Fibroblast of pulmonary artery (primary cell): Measurements from ENCODE around the gene ALDH3A2.

Experiments used
- DNase-seq: peaks from one replicate; pipeline ENCODE4 v3.0.0-alpha.2; 2010; ENCODE audit warnings: low read depth
- H3K4me3 ChIP-seq: replicated peaks from 2 replicates; pipeline ENCODE4 v1.5.1; 2011; ENCODE audit warnings: low read depth, mild to moderate bottlenecking, control low read depth, low read length, moderate library complexity
- CTCF ChIP-seq: IDR thresholded peaks from 2 replicates; pipeline ENCODE4 v1.5.1; 2011; ENCODE audit warnings: mild to moderate bottlenecking, control low read depth, low read length, inconsistent platforms; ENCODE audit errors: missing control alignments

ALDH3A2 gene

GRCh38 chr17:19719355-19720209, 71.0 kb downstream of the ALDH3A2 start:
- DNase-seq: no peak
- no peak for TF ChIP-seq CTCF
- H3K4me3 ChIP-seq: no peak overlapping the region

GRCh38 chr17:19720210-19720475, 71.6 kb downstream of the ALDH3A2 start:
- DNase-seq: no peak
- TF ChIP-seq CTCF: no peak
- H3K4me3 ChIP-seq: no peak overlapping the region

GRCh38 chr17:19720631-19721426, 72.3 kb downstream of the ALDH3A2 start:
- no peak for TF ChIP-seq CTCF
- no peak for DNase-seq
- H3K4me3 ChIP-seq: no peak overlapping the region

- DNase-seq: no peak
- H3K4me3 ChIP-seq: no peak overlapping the region
- TF ChIP-seq CTCF: no peak
These were observed 75.4 kb downstream of the ALDH3A2 start for GRCh38 chr17:19723964-19724363.

- no peak overlapping the region for H3K4me3 ChIP-seq
- TF ChIP-seq CTCF: no peak
- no peak for DNase-seq
These were observed 76.2 kb downstream of the ALDH3A2 start for GRCh38 chr17:19724501-19725420.

GRCh38 chr17:19725486-19725885, 76.9 kb downstream of the ALDH3A2 start:
- no peak for TF ChIP-seq CTCF
- no peak overlapping the region for H3K4me3 ChIP-seq
- DNase-seq: no peak
